GM12874 (cell line): ENCODE measurements around the gene EFCAB11.

Source experiments
- CTCF ChIP-seq: IDR thresholded peaks from 2 replicates; pipeline ENCODE4 v1.5.1; 2011; ENCODE audit warnings: low read depth, mild to moderate bottlenecking, control low read depth, low read length, moderate library complexity; ENCODE audit not compliant: insufficient read depth

Gene EFCAB11

GRCh38 chr14:89798212-89798773 is 156.2 kb downstream of the EFCAB11 start:
- TF ChIP-seq CTCF: no peak

- no peak for TF ChIP-seq CTCF
These were observed 157.4 kb downstream of the EFCAB11 start for GRCh38 chr14:89797148-89797547.

DNA sequence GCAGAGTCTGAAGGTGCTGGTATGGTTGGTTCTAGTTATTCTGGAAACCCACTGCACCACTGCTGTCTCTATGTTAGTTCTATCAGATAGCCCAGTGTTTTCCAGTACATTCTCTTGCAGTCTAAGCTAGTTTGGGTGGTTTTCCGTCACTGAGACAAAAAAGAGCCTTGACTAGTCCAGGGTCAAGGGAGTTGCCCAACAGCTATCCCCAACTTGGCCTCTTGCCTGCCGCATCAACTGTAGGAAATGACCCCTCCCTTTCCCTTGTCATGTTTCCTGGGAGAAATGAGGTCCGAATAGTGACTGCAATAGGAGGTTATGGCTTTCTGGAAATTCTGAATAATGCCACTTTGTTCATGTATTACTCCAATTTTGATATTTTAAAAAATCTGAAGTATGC is 160.4 kb downstream of the EFCAB11 start:
- TF ChIP-seq CTCF: no peak

DNA sequence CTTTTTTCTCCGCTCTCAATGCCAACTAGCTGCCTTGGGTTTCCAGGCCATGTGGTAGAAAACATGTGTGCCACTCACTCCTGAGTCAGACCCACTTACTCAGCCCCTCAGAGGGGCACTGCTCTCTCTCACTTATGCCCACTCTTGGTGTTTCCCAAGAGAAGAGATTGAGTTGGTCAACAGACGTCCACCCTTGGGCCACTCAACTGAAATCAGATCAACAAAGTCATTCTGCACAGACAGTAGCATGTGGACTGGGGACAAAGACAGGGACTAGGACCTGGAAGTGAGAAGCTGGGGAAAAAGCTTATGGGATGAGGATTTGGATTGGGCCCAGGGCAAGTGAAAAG is 161.2 kb downstream of the EFCAB11 start:
- TF ChIP-seq CTCF: no peak

GRCh38 chr14:89792489-89793366 is 161.8 kb downstream of the EFCAB11 start:
- TF ChIP-seq CTCF: no peak

GRCh38 chr14:89787525-89787924 is 167.0 kb downstream of the EFCAB11 start:
- TF ChIP-seq CTCF: no peak

- TF ChIP-seq CTCF: no peak
These were observed 173.5 kb downstream of the EFCAB11 start for GRCh38 chr14:89781046-89781445.
